GM18520 (cell line): ENCODE measurements around the gene ATP2B3.

ENCODE experiments used
- ATAC-seq: cut with Tn5 transposase; IDR thresholded peaks from one replicate; pipeline ENCODE4 v1.9.1; 2021; ENCODE audit not compliant: unreplicated experiment

The ATP2B3 gene

GRCh38 chrX:153507484-153508178 is 9.8 kb upstream of the ATP2B3 start:
- peak; percentile 70 for ATAC-seq

- no peak for ATAC-seq
Measured at GRCh38 chrX:153509592-153509991, 7.8 kb upstream of the ATP2B3 start.

- no peak for ATAC-seq
Measured at GRCh38 chrX:153510383-153510782, 7.1 kb upstream of the ATP2B3 start.

GRCh38 chrX:153511784-153512500 is 5.5 kb upstream of the ATP2B3 start:
- ATAC-seq, result no peak

- no peak for ATAC-seq
Measured at GRCh38 chrX:153512501-153512893, 4.9 kb upstream of the ATP2B3 start.

GRCh38 chrX:153513265-153513664 is 4.2 kb upstream of the ATP2B3 start:
- no peak for ATAC-seq

GRCh38 chrX:153514259-153514658 is 3.2 kb upstream of the ATP2B3 start:
- ATAC-seq, result no peak

- no peak for ATAC-seq
Measured at GRCh38 chrX:153515435-153515834, 2.0 kb upstream of the ATP2B3 start.

- no peak for ATAC-seq
Measured at GRCh38 chrX:153516073-153516472, 1.4 kb upstream of the ATP2B3 start.

GRCh38 chrX:153517946-153518834 is 748 bp downstream of the ATP2B3 start:
- no peak for ATAC-seq

GRCh38 chrX:153519569-153520286 is 2.3 kb downstream of the ATP2B3 start:
- no peak for ATAC-seq

- ATAC-seq, result no peak
Measured at GRCh38 chrX:153520287-153520917, 3.0 kb downstream of the ATP2B3 start.

GRCh38 chrX:153521034-153521433 is 3.6 kb downstream of the ATP2B3 start:
- no peak for ATAC-seq

GRCh38 chrX:153522259-153522658 is 4.8 kb downstream of the ATP2B3 start:
- no peak for ATAC-seq

- no peak for ATAC-seq
Measured at GRCh38 chrX:153523269-153523668, 5.8 kb downstream of the ATP2B3 start.

GRCh38 chrX:153524234-153524633 is 6.8 kb downstream of the ATP2B3 start:
- no peak for ATAC-seq

- ATAC-seq, result no peak
Measured at GRCh38 chrX:153525451-153525850, 8.0 kb downstream of the ATP2B3 start.

- ATAC-seq, result no peak
Measured at GRCh38 chrX:153526042-153526441, 8.6 kb downstream of the ATP2B3 start.

- ATAC-seq, result no peak
Measured at GRCh38 chrX:153526801-153527200, 9.4 kb downstream of the ATP2B3 start.

GRCh38 chrX:153527208-153527607 is 9.8 kb downstream of the ATP2B3 start:
- ATAC-seq, result no peak
